ENCODE data around the gene GHRHR.

- TF ChIP-seq EZH2 (IDR thresholded peaks at IDR 0.05; ENCODE audit: borderline replicate concordance, low read depth, low read length, severe bottlenecking) (no peak), CTCF (IDR thresholded peaks at IDR 0.05; ENCODE audit: borderline replicate concordance, extremely low read depth, low read length, poor library complexity, severe bottlenecking) (no peak)
Observed at GRCh38 chr7:30979027-30979426, 15.3 kb downstream of the GHRHR start.
